ENCODE data around the gene DNAJB13. TPM values are rescaled to one million over a fixed set of nuclear protein-coding genes. Genes with fewer than 3 reads are reported as not detected.
"Not testable (repeated sequence)": the region's sequence is repeated elsewhere in the genome, so short reads cannot be mapped to it uniquely, and the experiment has no call there.

DNAJB13 gene
- total RNA-seq, 1 donor from 2014 or later, result not detected

GRCh38 chr11:73931951-73932350 is 18.9 kb upstream of the DNAJB13 start:
- Histone ChIP-seq H3K4me3 (no peak overlapping the region), H3F3A (ENCODE audit: low read depth) (peaks cover 10% of the 10 kb centered on the region), H3K79me2 (ENCODE audit: low read depth) (no peaks in the 10 kb centered on the region), H3K4me1 (peaks cover 6% of the 10 kb centered on the region), H4K20me1 (ENCODE audit: low read depth) (no peaks in the 10 kb centered on the region), H3K9ac (no peak overlapping the region), H3K9me3 (ENCODE audit: low read depth) (no peaks in the 10 kb centered on the region), H3K36me3 (no peaks in the 10 kb centered on the region), H3K4me2 (no peak overlapping the region), H2AFZ (replicated peaks) (no peak overlapping the region), H3K27ac (no peak overlapping the region), H3K27me3 (no peaks in the 10 kb centered on the region)
- TF ChIP-seq EZH2 (IDR thresholded peaks at IDR 0.05) (no peak), EZH2phosphoT487 (IDR thresholded peaks at IDR 0.05) (no peak), CTCF (IDR thresholded peaks at IDR 0.05) (no peak)
- no peaks in the 10 kb centered on the region for H3K27me3 Mint-ChIP-seq (ENCODE audit: insufficient read depth, low read depth)
- peaks cover 9% of the 10 kb centered on the region for H3K4me1 Mint-ChIP-seq
- H3K4me3 Mint-ChIP-seq, result no peak overlapping the region
- H3K27ac Mint-ChIP-seq, result no peak overlapping the region
- peaks cover 20% of the 10 kb centered on the region for H3K36me3 Mint-ChIP-seq
- no peak for DNase-seq (ENCODE audit: low spot score)
- no peaks in the 10 kb centered on the region for H3K9me3 Mint-ChIP-seq

GRCh38 chr11:73932781-73933180 is 18.0 kb upstream of the DNAJB13 start:
- H3K27ac Mint-ChIP-seq, result no peak overlapping the region
- no peaks in the 10 kb centered on the region for H3K9me3 Mint-ChIP-seq
- no peak overlapping the region for H3K9ac ChIP-seq
- H3K4me3 Mint-ChIP-seq, result no peak overlapping the region
- no peaks in the 10 kb centered on the region for H3K36me3 ChIP-seq
- peaks cover 6% of the 10 kb centered on the region for H3K4me1 ChIP-seq
- TF ChIP-seq EZH2 (IDR thresholded peaks at IDR 0.05) (no peak), EZH2phosphoT487 (IDR thresholded peaks at IDR 0.05) (no peak), CTCF (IDR thresholded peaks at IDR 0.05) (no peak)
- peaks cover 10% of the 10 kb centered on the region for H3F3A ChIP-seq (ENCODE audit: low read depth)
- no peaks in the 10 kb centered on the region for H3K27me3 Mint-ChIP-seq (ENCODE audit: insufficient read depth, low read depth)
- no peak overlapping the region for H3K4me2 ChIP-seq
- no peaks in the 10 kb centered on the region for H3K79me2 ChIP-seq (ENCODE audit: low read depth)
- no peak overlapping the region for H3K4me3 ChIP-seq
- peaks cover 9% of the 10 kb centered on the region for H3K4me1 Mint-ChIP-seq
- H2AFZ ChIP-seq (replicated peaks), result no peak overlapping the region
- H3K27ac ChIP-seq, result no peak overlapping the region
- DNase-seq (ENCODE audit: low spot score), result no peak
- peaks cover under 1% of the 10 kb centered on the region for H3K9me3 ChIP-seq (ENCODE audit: low read depth)
- peaks cover 14% of the 10 kb centered on the region for H3K36me3 Mint-ChIP-seq
- H3K27me3 ChIP-seq, result no peaks in the 10 kb centered on the region
- H4K20me1 ChIP-seq (ENCODE audit: low read depth), result no peaks in the 10 kb centered on the region

GRCh38 chr11:73936047-73936446 is 14.8 kb upstream of the DNAJB13 start:
- H3K9me3 Mint-ChIP-seq; H2AFZ ChIP-seq (replicated peaks); H3K27ac Mint-ChIP-seq; H3F3A ChIP-seq (ENCODE audit: low read depth); H3K9ac ChIP-seq; H3K4me3 Mint-ChIP-seq; H3K4me2 ChIP-seq; H3K27ac ChIP-seq; H3K27me3 ChIP-seq; H3K4me1 ChIP-seq; H3K4me1 Mint-ChIP-seq; H3K36me3 ChIP-seq; H3K79me2 ChIP-seq (ENCODE audit: low read depth); H3K27me3 Mint-ChIP-seq (ENCODE audit: insufficient read depth, low read depth); H4K20me1 ChIP-seq (ENCODE audit: low read depth); DNase-seq (ENCODE audit: low spot score); H3K4me3 ChIP-seq; H3K9me3 ChIP-seq (ENCODE audit: low read depth): not testable (repeated sequence)
- peaks cover 15% of the 10 kb centered on the region for H3K36me3 Mint-ChIP-seq

- Mint-ChIP-seq H3K27ac (no peak overlapping the region), H3K9me3 (peaks cover 5% of the 10 kb centered on the region)
Measured at GRCh38 chr11:73939096-73939495, 11.7 kb upstream of the DNAJB13 start.

More at GRCh38 chr11:73939096-73939495, 11.7 kb upstream of the DNAJB13 start:
- H3K27ac ChIP-seq, result no peak overlapping the region
- no peaks in the 10 kb centered on the region for H3K27me3 ChIP-seq
- TF ChIP-seq CTCF (IDR thresholded peaks at IDR 0.05), result no peak
- TF ChIP-seq EZH2phosphoT487 (IDR thresholded peaks at IDR 0.05), result no peak
- no peak for TF ChIP-seq EZH2 (IDR thresholded peaks at IDR 0.05)
- Mint-ChIP-seq H3K36me3 (peaks cover 13% of the 10 kb centered on the region), H3K4me1 (no peaks in the 10 kb centered on the region), H3K27me3 (ENCODE audit: insufficient read depth, low read depth) (peaks cover 4% of the 10 kb centered on the region), H3K4me3 (no peak overlapping the region)
- no peaks in the 10 kb centered on the region for H3K4me1 ChIP-seq
- no peak for DNase-seq (ENCODE audit: low spot score)
- no peaks in the 10 kb centered on the region for H3K36me3 ChIP-seq
- peaks cover 2% of the 10 kb centered on the region for H3K9me3 ChIP-seq (ENCODE audit: low read depth)
- H4K20me1 ChIP-seq (ENCODE audit: low read depth), result no peaks in the 10 kb centered on the region
- H3F3A ChIP-seq (ENCODE audit: low read depth), result no peaks in the 10 kb centered on the region
- no peak overlapping the region for H3K4me2 ChIP-seq
- H3K79me2 ChIP-seq (ENCODE audit: low read depth), result no peaks in the 10 kb centered on the region
- no peak overlapping the region for H3K4me3 ChIP-seq
- H3K9ac ChIP-seq, result no peak overlapping the region
- H2AFZ ChIP-seq (replicated peaks), result no peak overlapping the region

All from neural progenitor cell (in vitro differentiated cells).